Cardiac fibroblast (primary cell): ENCODE data around the gene KCTD12.
A peak's percentile ranks its signal among the peaks of the same experiment; 100 is the strongest.

Experiments used
- DNase-seq, 2 donors: peaks; one replicate each; pipeline versions ENCODE4 v3.0.0 to v3.0.0-alpha.2; 2010; ENCODE audit warnings: low read depth in 2 of 2
- H3K4me3 ChIP-seq, 2 donors: replicated peaks in 1 of 2; 1 replicate in 1 of 2; 2 replicates in 1 of 2; pipeline ENCODE4 v1.5.1; 2011; ENCODE audit warnings: low read depth in 2 of 2, low read length in 2 of 2, mild to moderate bottlenecking in 2 of 2, moderate library complexity in 1 of 2
- TF ChIP-seq, protein P1 (sequence below): IDR thresholded peaks from one replicate; pipeline ENCODE4 v1.5.1; 2011; ENCODE audit warnings: low read depth, mild to moderate bottlenecking, low read length, inconsistent platforms

KCTD12 gene

DNA sequence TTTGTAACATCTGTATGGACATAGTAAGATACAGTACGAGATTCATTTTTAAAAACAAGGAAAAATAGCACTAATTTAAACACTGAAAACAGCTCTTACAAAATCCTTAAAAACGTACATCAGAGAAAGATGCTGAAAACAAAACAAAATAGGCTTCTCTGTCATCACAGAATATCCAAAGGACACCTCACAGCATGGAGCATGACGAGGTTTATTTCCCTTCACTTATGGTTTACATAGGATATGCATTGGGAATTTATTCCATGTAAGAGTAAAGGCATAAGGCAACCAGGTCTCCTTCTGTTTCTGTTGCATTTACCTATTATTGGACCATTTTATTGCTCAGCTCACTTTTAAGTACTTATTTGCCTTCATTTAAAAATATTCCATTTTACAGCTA, 3.0 kb downstream of the KCTD12 start:
- TF ChIP-seq, protein P1, sequence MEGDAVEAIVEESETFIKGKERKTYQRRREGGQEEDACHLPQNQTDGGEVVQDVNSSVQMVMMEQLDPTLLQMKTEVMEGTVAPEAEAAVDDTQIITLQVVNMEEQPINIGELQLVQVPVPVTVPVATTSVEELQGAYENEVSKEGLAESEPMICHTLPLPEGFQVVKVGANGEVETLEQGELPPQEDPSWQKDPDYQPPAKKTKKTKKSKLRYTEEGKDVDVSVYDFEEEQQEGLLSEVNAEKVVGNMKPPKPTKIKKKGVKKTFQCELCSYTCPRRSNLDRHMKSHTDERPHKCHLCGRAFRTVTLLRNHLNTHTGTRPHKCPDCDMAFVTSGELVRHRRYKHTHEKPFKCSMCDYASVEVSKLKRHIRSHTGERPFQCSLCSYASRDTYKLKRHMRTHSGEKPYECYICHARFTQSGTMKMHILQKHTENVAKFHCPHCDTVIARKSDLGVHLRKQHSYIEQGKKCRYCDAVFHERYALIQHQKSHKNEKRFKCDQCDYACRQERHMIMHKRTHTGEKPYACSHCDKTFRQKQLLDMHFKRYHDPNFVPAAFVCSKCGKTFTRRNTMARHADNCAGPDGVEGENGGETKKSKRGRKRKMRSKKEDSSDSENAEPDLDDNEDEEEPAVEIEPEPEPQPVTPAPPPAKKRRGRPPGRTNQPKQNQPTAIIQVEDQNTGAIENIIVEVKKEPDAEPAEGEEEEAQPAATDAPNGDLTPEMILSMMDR, result no peak
- no peak for DNase-seq
- peak overlapping the region; percentile 28 to 76 for H3K4me3 ChIP-seq

DNA sequence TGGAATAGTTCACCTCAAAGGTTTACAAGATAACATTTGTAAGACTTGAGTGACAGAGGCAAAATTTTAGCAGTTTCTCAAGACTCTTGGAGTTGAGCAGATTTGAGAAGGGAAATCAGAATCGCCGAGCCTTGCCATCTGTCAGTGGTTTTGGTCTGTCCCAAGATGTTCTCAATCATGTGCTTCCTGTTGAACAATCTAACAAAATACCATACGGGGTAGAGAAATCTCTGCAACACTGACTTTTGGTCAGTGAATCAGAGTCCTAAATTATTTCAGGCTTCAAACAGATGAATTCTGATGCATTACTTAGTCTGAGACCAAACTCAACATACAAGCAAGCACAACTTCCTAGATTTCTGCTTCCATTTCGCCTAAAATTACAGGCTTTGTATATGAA, 3.8 kb downstream of the KCTD12 start:
- DNase-seq, result peak; percentile 69 to 77
- TF ChIP-seq, protein P1, result no peak
- peak overlapping the region in 1 of 2 donors; percentile 7 for H3K4me3 ChIP-seq

DNA sequence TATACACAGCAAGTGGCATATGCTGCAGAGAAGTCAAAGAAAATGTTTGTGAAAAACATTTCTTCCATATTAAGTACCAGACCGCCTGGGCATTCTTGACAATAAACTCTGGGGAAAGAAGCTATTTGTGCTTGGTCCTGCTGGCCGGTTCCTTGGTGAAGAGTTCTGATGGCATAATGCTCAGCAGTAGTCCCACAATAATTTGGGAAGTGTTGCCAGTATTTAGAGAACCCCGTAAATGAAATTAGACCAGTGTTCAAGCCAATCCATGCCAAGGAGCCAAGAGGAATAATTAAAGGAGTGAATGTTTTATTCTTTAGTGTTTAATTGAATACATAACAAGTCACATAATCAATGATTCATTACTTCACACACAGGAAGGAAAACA, 6.3 kb downstream of the KCTD12 start:
- no peak overlapping the region for H3K4me3 ChIP-seq
- TF ChIP-seq, protein P1, result no peak
- DNase-seq, result no peak

DNA sequence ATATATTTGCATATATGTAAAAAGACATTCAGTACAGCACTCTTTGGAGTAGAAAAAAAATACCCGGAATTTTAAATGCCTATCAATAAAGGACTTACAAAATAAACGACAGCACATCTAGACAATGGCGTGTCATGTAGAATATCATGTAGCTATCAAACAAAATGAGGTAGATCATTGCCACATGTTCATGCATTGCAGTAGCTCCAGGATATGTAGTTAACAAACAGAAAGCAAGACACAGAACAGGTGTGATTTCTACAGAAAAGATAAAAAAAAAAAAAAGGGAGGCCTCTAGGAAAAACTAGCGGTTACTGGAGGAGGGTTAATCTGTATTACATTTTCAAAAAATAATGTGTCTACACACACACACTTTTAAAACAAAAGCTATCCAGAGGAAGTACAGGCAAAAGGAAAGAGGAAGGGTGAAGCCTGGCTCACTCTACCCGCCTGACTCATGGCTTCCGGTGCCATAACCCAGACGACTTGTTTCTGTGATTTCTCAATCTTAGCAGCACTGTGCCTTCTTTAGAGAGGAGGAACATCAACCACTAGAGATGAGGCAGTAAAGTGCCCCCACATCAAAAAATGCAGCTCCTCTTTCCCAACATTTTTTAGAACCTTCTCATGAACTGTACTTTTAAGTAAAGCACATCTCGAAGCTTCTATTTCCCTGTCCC, 6.9 kb downstream of the KCTD12 start:
- TF ChIP-seq, protein P1, result no peak
- H3K4me3 ChIP-seq, result no peak overlapping the region
- peak; percentile 93 to 94 for DNase-seq

DNA sequence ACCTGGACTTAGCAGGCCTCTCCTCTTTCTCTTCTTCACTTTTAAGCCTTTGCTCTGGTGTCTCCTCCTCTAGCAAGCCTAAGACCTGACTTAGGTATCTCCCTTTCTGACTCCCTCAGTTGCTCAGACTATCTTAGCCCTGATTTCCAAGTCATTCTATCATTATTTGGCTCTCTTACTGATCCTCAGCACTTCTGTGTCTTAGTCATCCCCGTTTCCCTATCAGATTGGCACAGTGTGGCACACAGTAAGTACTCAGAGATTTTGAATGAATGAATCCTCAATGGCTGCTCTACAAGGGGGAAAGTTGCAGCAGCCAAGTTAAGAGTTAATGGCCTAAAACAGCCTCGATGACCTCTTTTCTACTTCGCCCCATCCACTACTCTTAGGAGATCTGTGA, 8.2 kb downstream of the KCTD12 start:
- DNase-seq, result peak; percentile 44 to 46
- TF ChIP-seq, protein P1, result no peak
- no peak overlapping the region for H3K4me3 ChIP-seq

DNA sequence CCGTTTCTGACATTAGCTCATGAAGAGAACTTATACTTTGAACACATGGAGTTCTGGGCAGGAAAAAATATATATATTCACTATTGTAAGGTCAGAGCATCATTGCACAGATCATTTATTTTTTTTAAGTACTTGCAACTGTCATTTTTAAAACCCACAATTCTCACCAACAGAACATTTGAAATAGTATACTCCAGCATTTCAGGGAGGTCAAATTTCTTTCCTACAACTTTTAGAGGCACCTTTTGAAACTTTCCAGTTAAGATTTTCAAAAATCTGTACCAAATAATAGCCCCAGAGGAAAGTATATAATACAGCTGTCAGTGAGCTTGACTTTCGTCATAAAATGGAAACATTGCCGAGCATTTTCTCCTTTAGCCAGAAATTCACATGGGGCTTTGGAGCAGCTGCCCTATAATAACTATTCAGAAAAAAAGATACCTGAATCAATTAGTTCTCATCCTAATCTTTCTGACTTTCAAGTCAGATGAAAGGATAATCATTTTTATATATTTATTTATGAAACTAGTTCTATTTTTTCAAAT, 10.9 kb downstream of the KCTD12 start:
- no peak for DNase-seq
- TF ChIP-seq, protein P1, result no peak
- H3K4me3 ChIP-seq, result no peak overlapping the region

DNA sequence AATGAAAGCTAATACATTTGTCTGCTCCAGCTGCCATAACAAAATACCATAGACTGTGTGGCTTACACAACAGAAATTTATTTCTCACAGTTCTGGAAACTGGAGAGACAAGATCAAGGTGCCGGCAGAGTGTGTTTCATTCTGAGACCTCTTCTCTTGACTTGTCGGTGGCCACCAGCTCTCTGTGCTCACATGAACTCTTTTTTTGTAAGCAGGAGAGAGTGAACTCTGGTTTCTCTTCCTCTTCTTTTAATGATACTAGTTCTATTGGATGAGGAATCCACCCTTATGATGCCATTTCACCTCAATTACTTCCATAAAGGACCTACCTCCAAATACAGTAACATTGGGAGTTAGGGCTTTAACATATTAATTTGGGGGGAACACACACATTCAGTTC, 11.7 kb downstream of the KCTD12 start:
- no peak overlapping the region for H3K4me3 ChIP-seq
- TF ChIP-seq, protein P1, result no peak

More for the DNA sequence above, 11.7 kb downstream of the KCTD12 start:
- no peak for DNase-seq
